Measurements from ENCODE around the gene RNF13. TPM values are rescaled to one million over a fixed set of nuclear protein-coding genes. Genes with fewer than 3 reads are reported as not detected.

RNF13 gene
- total RNA-seq, 1 donor from 2014 or later: 138 TPM

GRCh38 chr3:149898771-149899170 is 85.8 kb downstream of the RNF13 start:
- Histone ChIP-seq H3K9me3 (no peaks in the 10 kb centered on the region), H3K36me3 (peaks cover 30% of the 10 kb centered on the region), H3K4me1 (no peaks in the 10 kb centered on the region), H3K4me3 (no peak overlapping the region), H3K27me3 (ENCODE audit: low read depth) (no peaks in the 10 kb centered on the region), H3K27ac (no peak overlapping the region)
- intact Hi-C loops (cut with DNase I): no loop called here
- ATAC-seq (peak in 1 of 2 donors; percentile 51), DNase-seq (no peak)
- no peak for TF ChIP-seq CTCF (IDR thresholded peaks at IDR 0.05)

GRCh38 chr3:149900322-149900721 is 87.3 kb downstream of the RNF13 start:
- H3K27me3 ChIP-seq (ENCODE audit: low read depth): no peaks in the 10 kb centered on the region
- TF ChIP-seq CTCF (IDR thresholded peaks at IDR 0.05): no peak
- no peaks in the 10 kb centered on the region for H3K4me1 ChIP-seq
- intact Hi-C loops (cut with DNase I): no loop called here
- peaks cover 29% of the 10 kb centered on the region for H3K36me3 ChIP-seq
- no peak overlapping the region for H3K4me3 ChIP-seq
- DNase-seq (no peak), ATAC-seq (no peak)
- no peak overlapping the region for H3K27ac ChIP-seq
- H3K9me3 ChIP-seq: no peaks in the 10 kb centered on the region

GRCh38 chr3:149901770-149902169 is 88.8 kb downstream of the RNF13 start:
- Histone ChIP-seq H3K27me3 (ENCODE audit: low read depth) (no peaks in the 10 kb centered on the region), H3K4me3 (no peak overlapping the region), H3K4me1 (no peaks in the 10 kb centered on the region), H3K27ac (no peak overlapping the region), H3K9me3 (no peaks in the 10 kb centered on the region), H3K36me3 (peaks cover 18% of the 10 kb centered on the region)
- ATAC-seq (no peak), DNase-seq (no peak)
- no peak for TF ChIP-seq CTCF (IDR thresholded peaks at IDR 0.05)
- intact Hi-C loops (cut with DNase I): no loop called here

- no peaks in the 10 kb centered on the region for H3K27me3 ChIP-seq (ENCODE audit: low read depth)
- DNase-seq (no peak), ATAC-seq (no peak)
- no peaks in the 10 kb centered on the region for H3K4me1 ChIP-seq
- H3K36me3 ChIP-seq: peaks cover 9% of the 10 kb centered on the region
- H3K27ac ChIP-seq: no peak overlapping the region
- H3K9me3 ChIP-seq: no peaks in the 10 kb centered on the region
- no peak overlapping the region for H3K4me3 ChIP-seq
- no peak for TF ChIP-seq CTCF (IDR thresholded peaks at IDR 0.05)
- intact Hi-C loops (cut with DNase I): no loop called here
Observed at GRCh38 chr3:149902498-149903139, 89.6 kb downstream of the RNF13 start.

- no peak for TF ChIP-seq CTCF (IDR thresholded peaks at IDR 0.05)
- no peak for DNase-seq
Observed at GRCh38 chr3:149906036-149906435, 93.0 kb downstream of the RNF13 start.

More at GRCh38 chr3:149906036-149906435, 93.0 kb downstream of the RNF13 start:
- Histone ChIP-seq H3K36me3 (peaks cover 4% of the 10 kb centered on the region), H3K4me1 (no peaks in the 10 kb centered on the region), H3K27me3 (ENCODE audit: low read depth) (no peaks in the 10 kb centered on the region), H3K9me3 (no peaks in the 10 kb centered on the region), H3K27ac (no peak overlapping the region), H3K4me3 (no peak overlapping the region)
- ATAC-seq: no peak
- intact Hi-C loops (cut with DNase I): no loop called here
